ENCODE data around the gene DAGLB. TPM values are rescaled to one million over a fixed set of nuclear protein-coding genes. Genes with fewer than 3 reads are reported as not detected.

Gene DAGLB
- polyA plus RNA-seq, 1 donor (not counting 4 experiments of a cell fraction or from before 2014, with no cell fraction given) = 15.5 TPM

DNA sequence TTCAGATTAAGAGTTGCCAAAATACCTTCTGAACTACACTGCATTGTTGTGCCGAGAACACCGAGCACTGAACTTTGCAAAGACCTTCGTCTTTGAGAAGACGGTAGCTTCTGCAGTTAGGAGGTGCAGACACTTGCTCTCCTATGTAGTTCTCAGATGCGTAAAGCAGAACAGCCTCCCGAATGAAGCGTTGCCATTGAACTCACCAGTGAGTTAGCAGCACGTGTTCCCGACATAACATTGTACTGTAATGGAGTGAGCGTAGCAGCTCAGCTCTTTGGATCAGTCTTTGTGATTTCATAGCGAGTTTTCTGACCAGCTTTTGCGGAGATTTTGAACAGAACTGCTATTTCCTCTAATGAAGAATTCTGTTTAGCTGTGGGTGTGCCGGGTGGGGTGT, 45.0 kb downstream of the DAGLB start:
- Histone ChIP-seq H3K79me2 (ENCODE audit: control insufficient read depth, insufficient read depth, low read length) (peaks cover 50% of the 10 kb centered on the region), H3K9me1 (ENCODE audit: control insufficient read depth, extremely low read depth, insufficient read depth, low read length) (peaks cover 2% of the 10 kb centered on the region), H3K27me3 (ENCODE audit: control insufficient read depth, extremely low read depth, insufficient read depth, low read length) (no peaks in the 10 kb centered on the region), H3K36me3 (ENCODE audit: control insufficient read depth in 2 of 2, extremely low read depth in 1 of 2, insufficient read depth in 2 of 2, low read length in 2 of 2) (peaks cover 17 to 38% of the 10 kb centered on the region in 2 experiments), H4K20me1 (ENCODE audit: control insufficient read depth, extremely low read depth, insufficient read depth, low read length) (peaks cover 13% of the 10 kb centered on the region), H3K9me3 (ENCODE audit: control insufficient read depth, low read depth, low read length) (no peaks in the 10 kb centered on the region), H3K9ac (ENCODE audit: control insufficient read depth, extremely low read depth, insufficient read depth, low read length) (no peak overlapping the region), H2AFZ (ENCODE audit: control insufficient read depth, low read length) (no peak overlapping the region), H3K4me3 (ENCODE audit: control insufficient read depth in 2 of 3, extremely low read depth in 1 of 3, insufficient read depth in 2 of 3, low read depth in 1 of 3, low read length in 3 of 3) (no peak overlapping the region), H3K4me1 (ENCODE audit: control insufficient read depth, extremely low read depth, insufficient read depth, low read length) (peaks cover 44% of the 10 kb centered on the region), H3K4me2 (ENCODE audit: control insufficient read depth, extremely low read depth, insufficient read depth, low read depth, low read length) (no peak overlapping the region), H3K27ac (ENCODE audit: control insufficient read depth, insufficient read depth, low read length) (no peak overlapping the region)
- TF ChIP-seq EZH2 (IDR thresholded peaks at IDR 0.05; ENCODE audit: low read length) = no peak
- TF ChIP-seq, protein P1, sequence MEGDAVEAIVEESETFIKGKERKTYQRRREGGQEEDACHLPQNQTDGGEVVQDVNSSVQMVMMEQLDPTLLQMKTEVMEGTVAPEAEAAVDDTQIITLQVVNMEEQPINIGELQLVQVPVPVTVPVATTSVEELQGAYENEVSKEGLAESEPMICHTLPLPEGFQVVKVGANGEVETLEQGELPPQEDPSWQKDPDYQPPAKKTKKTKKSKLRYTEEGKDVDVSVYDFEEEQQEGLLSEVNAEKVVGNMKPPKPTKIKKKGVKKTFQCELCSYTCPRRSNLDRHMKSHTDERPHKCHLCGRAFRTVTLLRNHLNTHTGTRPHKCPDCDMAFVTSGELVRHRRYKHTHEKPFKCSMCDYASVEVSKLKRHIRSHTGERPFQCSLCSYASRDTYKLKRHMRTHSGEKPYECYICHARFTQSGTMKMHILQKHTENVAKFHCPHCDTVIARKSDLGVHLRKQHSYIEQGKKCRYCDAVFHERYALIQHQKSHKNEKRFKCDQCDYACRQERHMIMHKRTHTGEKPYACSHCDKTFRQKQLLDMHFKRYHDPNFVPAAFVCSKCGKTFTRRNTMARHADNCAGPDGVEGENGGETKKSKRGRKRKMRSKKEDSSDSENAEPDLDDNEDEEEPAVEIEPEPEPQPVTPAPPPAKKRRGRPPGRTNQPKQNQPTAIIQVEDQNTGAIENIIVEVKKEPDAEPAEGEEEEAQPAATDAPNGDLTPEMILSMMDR (optimal IDR thresholded peaks at IDR 0.05 in 1 of 3, IDR thresholded peaks at IDR 0.05 in 1 of 3, conservative IDR thresholded peaks at IDR 0.05 in 1 of 3; ENCODE audit: extremely low read depth in 1 of 3, insufficient read depth in 2 of 3, low read length in 3 of 3) = no peak
- DNase-seq (ENCODE audit: low read depth, low spot score) (no peak), FAIRE-seq (no peak)
- dilution Hi-C loops (cut with MboI; ENCODE audit: extremely low pct_ligation_motif_present, low sequenced_read_pairs) = no loop called here

DNA sequence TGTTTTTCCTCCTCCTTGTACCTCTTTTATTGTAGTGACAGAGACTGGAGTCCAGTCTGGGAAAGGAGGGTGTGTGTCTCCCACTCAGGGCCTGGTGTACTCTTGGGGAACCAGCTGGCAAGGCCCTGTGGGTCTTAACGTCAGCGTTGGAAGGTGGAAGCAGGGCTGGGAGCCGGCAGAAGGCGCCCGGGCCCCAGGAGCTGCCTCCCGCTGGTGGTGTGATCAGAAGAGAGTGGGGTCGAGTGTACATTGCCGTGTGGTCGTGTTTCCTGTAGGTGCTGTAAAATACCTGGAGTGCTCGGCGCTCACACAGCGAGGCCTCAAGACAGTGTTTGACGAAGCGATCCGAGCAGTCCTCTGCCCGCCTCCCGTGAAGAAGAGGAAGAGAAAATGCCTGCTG, 45.7 kb downstream of the DAGLB start:
- dilution Hi-C loops (cut with MboI; ENCODE audit: extremely low pct_ligation_motif_present, low sequenced_read_pairs) = no loop called here
- Histone ChIP-seq H3K4me1 (ENCODE audit: control insufficient read depth, extremely low read depth, insufficient read depth, low read length) (peaks cover 45% of the 10 kb centered on the region), H3K9me3 (ENCODE audit: control insufficient read depth, low read depth, low read length) (no peaks in the 10 kb centered on the region), H3K36me3 (ENCODE audit: control insufficient read depth in 2 of 2, extremely low read depth in 1 of 2, insufficient read depth in 2 of 2, low read length in 2 of 2) (peaks cover 16 to 33% of the 10 kb centered on the region in 2 experiments), H3K9ac (ENCODE audit: control insufficient read depth, extremely low read depth, insufficient read depth, low read length) (no peak overlapping the region), H3K27me3 (ENCODE audit: control insufficient read depth, extremely low read depth, insufficient read depth, low read length) (no peaks in the 10 kb centered on the region), H3K9me1 (ENCODE audit: control insufficient read depth, extremely low read depth, insufficient read depth, low read length) (peaks cover 2% of the 10 kb centered on the region), H3K4me3 (ENCODE audit: control insufficient read depth in 2 of 3, extremely low read depth in 1 of 3, insufficient read depth in 2 of 3, low read depth in 1 of 3, low read length in 3 of 3) (no peak overlapping the region), H4K20me1 (ENCODE audit: control insufficient read depth, extremely low read depth, insufficient read depth, low read length) (peaks cover 13% of the 10 kb centered on the region), H2AFZ (ENCODE audit: control insufficient read depth, low read length) (no peak overlapping the region), H3K79me2 (ENCODE audit: control insufficient read depth, insufficient read depth, low read length) (peaks cover 53% of the 10 kb centered on the region), H3K27ac (ENCODE audit: control insufficient read depth, insufficient read depth, low read length) (no peak overlapping the region), H3K4me2 (ENCODE audit: control insufficient read depth, extremely low read depth, insufficient read depth, low read depth, low read length) (no peak overlapping the region)
- TF ChIP-seq EZH2 (IDR thresholded peaks at IDR 0.05; ENCODE audit: low read length) = no peak
- TF ChIP-seq, protein P1 (optimal IDR thresholded peaks at IDR 0.05 in 1 of 3, IDR thresholded peaks at IDR 0.05 in 1 of 3, conservative IDR thresholded peaks at IDR 0.05 in 1 of 3; ENCODE audit: extremely low read depth in 1 of 3, insufficient read depth in 2 of 3, low read length in 3 of 3) = no peak
- DNase-seq (ENCODE audit: low read depth, low spot score) (no peak), FAIRE-seq (no peak)
